Mesenchymal stem cell (in vitro differentiated cells and primary cell): ENCODE results near the gene ZFAND2A.
"Not testable (repeated sequence)": the region's sequence is repeated elsewhere in the genome, so short reads cannot be mapped to it uniquely, and the experiment has no call there.

Source experiments
- DNase-seq: peaks from one replicate; pipeline ENCODE4 v3.0.0-alpha.2; 2013
- H2AFZ ChIP-seq: one replicate; pipeline ENCODE4 v1.6.1; 2013; ENCODE audit warnings: low read depth, mild to moderate bottlenecking, control low read depth, inconsistent platforms, low read length, moderate library complexity
- H2AK5ac ChIP-seq: 2 replicates; pipeline ENCODE4 v1.6.1; 2013; ENCODE audit warnings: low read length, moderate library complexity, mild to moderate bottlenecking, inconsistent platforms; ENCODE audit not compliant: severe bottlenecking
- H2BK120ac ChIP-seq: one replicate; pipeline ENCODE4 v1.6.1; 2013; ENCODE audit warnings: low read depth, mild to moderate bottlenecking, inconsistent platforms, low read length, moderate library complexity
- H2BK12ac ChIP-seq, 2 experiments: one replicate each; pipeline ENCODE4 v1.6.1; 2013; ENCODE audit warnings: inconsistent platforms in 2 of 2, low read length in 2 of 2, mild to moderate bottlenecking in 2 of 2, moderate library complexity in 2 of 2, control low read depth in 1 of 2
- H2BK15ac ChIP-seq: one replicate; pipeline ENCODE4 v1.6.1; 2013; ENCODE audit warnings: mild to moderate bottlenecking, low read depth, inconsistent platforms; ENCODE audit not compliant: poor library complexity, severe bottlenecking
- H2BK5ac ChIP-seq: 2 replicates; pipeline ENCODE4 v1.6.1; 2013; ENCODE audit warnings: low read depth, mild to moderate bottlenecking, low read length, control low read depth, inconsistent platforms; ENCODE audit not compliant: poor library complexity, severe bottlenecking
- H3K14ac ChIP-seq, 2 experiments: one replicate each; pipeline ENCODE4 v1.6.1; 2013; ENCODE audit warnings: inconsistent platforms in 2 of 2, low read length in 2 of 2, control low read depth in 1 of 2, mild to moderate bottlenecking in 1 of 2, moderate library complexity in 1 of 2
- H3K18ac ChIP-seq, 2 experiments: one replicate each; pipeline ENCODE4 v1.6.1; 2013; ENCODE audit warnings: inconsistent platforms in 2 of 2, low read length in 2 of 2, control low read depth in 1 of 2, low read depth in 1 of 2, mild to moderate bottlenecking in 1 of 2
- H3K23ac ChIP-seq, 2 experiments: one replicate each; pipeline ENCODE4 v1.6.1; 2013; ENCODE audit warnings: inconsistent platforms in 2 of 2, low read length in 2 of 2, mild to moderate bottlenecking in 2 of 2, moderate library complexity in 2 of 2, control low read depth in 1 of 2
- H3K27ac ChIP-seq: 2 replicates; pipeline ENCODE4 v1.5.1; 2013; ENCODE audit warnings: mild to moderate bottlenecking, moderate library complexity, low read length, control low read depth, inconsistent platforms; ENCODE audit not compliant: poor library complexity, severe bottlenecking
- H3K27me3 ChIP-seq, 2 experiments: 2 replicates each; pipeline versions ENCODE4 v1.6.1 to v1.7.0; 2013; ENCODE audit warnings: low read length in 2 of 2, mild to moderate bottlenecking in 2 of 2, moderate library complexity in 2 of 2, control low read depth in 1 of 2, inconsistent platforms in 1 of 2; ENCODE audit not compliant: control insufficient read depth in 1 of 2, insufficient read depth in 1 of 2
- H3K36me3 ChIP-seq, 2 experiments: 2 replicates each; pipeline versions ENCODE4 v1.6.1 to v1.7.0; 2013; ENCODE audit warnings: low read length in 2 of 2, control low read depth in 1 of 2, inconsistent platforms in 1 of 2, low read depth in 1 of 2, mild to moderate bottlenecking in 1 of 2; ENCODE audit not compliant: insufficient read depth in 2 of 2, control insufficient read depth in 1 of 2
- H3K4ac ChIP-seq, 2 experiments: one replicate each; pipeline ENCODE4 v1.6.1; 2013; ENCODE audit warnings: inconsistent platforms in 2 of 2, low read length in 2 of 2, mild to moderate bottlenecking in 2 of 2, moderate library complexity in 2 of 2, control low read depth in 1 of 2, low read depth in 1 of 2
- H3K4me1 ChIP-seq: 2 replicates; pipeline ENCODE4 v1.6.1; 2013; ENCODE audit warnings: low read depth, low read length, control low read depth; ENCODE audit not compliant: control insufficient read depth, insufficient read depth
- H3K4me2 ChIP-seq: 2 replicates; pipeline ENCODE4 v1.6.1; 2013; ENCODE audit warnings: low read length, mild to moderate bottlenecking, inconsistent platforms; ENCODE audit not compliant: poor library complexity, severe bottlenecking
- H3K4me3 ChIP-seq, 2 experiments: 2 replicates each; pipeline versions ENCODE4 v1.5.1 to v1.7.0; 2013; ENCODE audit warnings: low read length in 2 of 2, mild to moderate bottlenecking in 2 of 2, control low read depth in 1 of 2, low read depth in 1 of 2; ENCODE audit not compliant: insufficient read depth in 1 of 2
- H3K79me1 ChIP-seq: replicated peaks from 2 replicates; pipeline ENCODE4 v1.6.1; 2013; ENCODE audit warnings: mild to moderate bottlenecking, control low read depth, low read length, inconsistent platforms; ENCODE audit not compliant: poor library complexity, severe bottlenecking
- H3K9ac ChIP-seq: 2 replicates; pipeline ENCODE4 v1.7.0; 2013; ENCODE audit warnings: mild to moderate bottlenecking, low read length, moderate library complexity
- H3K9me3 ChIP-seq: 2 replicates; pipeline ENCODE4 v1.7.0; 2013; ENCODE audit warnings: mild to moderate bottlenecking, low read length; ENCODE audit not compliant: control insufficient read depth
- H4K8ac ChIP-seq: one replicate; pipeline ENCODE4 v1.6.1; 2013; ENCODE audit warnings: inconsistent platforms, mild to moderate bottlenecking, low read length, moderate library complexity
- H4K91ac ChIP-seq: one replicate; pipeline ENCODE4 v1.6.1; 2013; ENCODE audit warnings: mild to moderate bottlenecking, low read length, inconsistent platforms
- WGBS: methylation state at CpG from one replicate; pipeline ENCODE4 v1.1.7; 2013; ENCODE audit warnings: mixed read lengths; 5-methylcytosine and 5-hydroxymethylcytosine counted together

The ZFAND2A gene

GRCh38 chr7:1147873-1148272 is 12.1 kb downstream of the ZFAND2A start:
- H3K9ac ChIP-seq, H2AFZ ChIP-seq, H4K91ac ChIP-seq, H2AK5ac ChIP-seq, H2BK15ac ChIP-seq, H3K4me3 ChIP-seq, H2BK5ac ChIP-seq, DNase-seq, H3K4ac ChIP-seq, H2BK120ac ChIP-seq, H3K14ac ChIP-seq, H3K4me2 ChIP-seq, H3K23ac ChIP-seq, H3K18ac ChIP-seq, H4K8ac ChIP-seq, H3K27me3 ChIP-seq, H3K9me3 ChIP-seq, H3K4me1 ChIP-seq, H2BK12ac ChIP-seq, H3K27ac ChIP-seq: not testable (repeated sequence)
- 97% methylated on average over 6 of the region's 12 CpGs for WGBS
- H3K79me1 ChIP-seq = peaks cover 21% of the 10 kb centered on the region
- H3K36me3 ChIP-seq = peaks cover 35 to 39% of the 10 kb centered on the region in 2 experiments

- peaks cover 3 to 8% of the 10 kb centered on the region in 2 experiments for H3K36me3 ChIP-seq
- H2AFZ ChIP-seq = no peak overlapping the region
- no peaks in the 10 kb centered on the region for H3K27me3 ChIP-seq
- no peak overlapping the region for H3K18ac ChIP-seq
- H3K4me1 ChIP-seq = no peaks in the 10 kb centered on the region
- no peak overlapping the region for H3K23ac ChIP-seq
- H4K91ac ChIP-seq = no peak overlapping the region
- H4K8ac ChIP-seq = no peak overlapping the region
- no peak overlapping the region for H3K4ac ChIP-seq
- H2BK12ac ChIP-seq = no peak overlapping the region
- H3K27ac ChIP-seq = no peak overlapping the region
- no peak overlapping the region for H3K4me2 ChIP-seq
- H2BK5ac ChIP-seq = no peak overlapping the region
- H3K9me3 ChIP-seq = no peaks in the 10 kb centered on the region
- WGBS = 89% methylated on average over 23 of the region's 23 CpGs
- H3K14ac ChIP-seq = no peak overlapping the region
- no peak for DNase-seq
- H2BK120ac ChIP-seq = no peak overlapping the region
- no peak overlapping the region for H2AK5ac ChIP-seq
- H3K4me3 ChIP-seq = no peak overlapping the region
- no peak overlapping the region for H2BK15ac ChIP-seq
- H3K79me1 ChIP-seq = peaks cover 1% of the 10 kb centered on the region
- no peak overlapping the region for H3K9ac ChIP-seq
Measured at GRCh38 chr7:1144269-1144771, 15.7 kb downstream of the ZFAND2A start.

- H3K18ac ChIP-seq, H3K23ac ChIP-seq, H3K4me3 ChIP-seq, H2AFZ ChIP-seq, H3K27me3 ChIP-seq, H2AK5ac ChIP-seq, H3K4me2 ChIP-seq, H2BK15ac ChIP-seq, H3K79me1 ChIP-seq, H3K9me3 ChIP-seq, H2BK12ac ChIP-seq, H2BK5ac ChIP-seq, H2BK120ac ChIP-seq, H4K91ac ChIP-seq, H3K36me3 ChIP-seq, H3K4ac ChIP-seq, H4K8ac ChIP-seq, H3K4me1 ChIP-seq, DNase-seq, H3K27ac ChIP-seq, H3K14ac ChIP-seq: not testable (repeated sequence)
- 90% methylated on average over 2 of the region's 5 CpGs for WGBS
- H3K9ac ChIP-seq = peak overlapping the region; percentile 37
Measured at GRCh38 chr7:1143031-1143430, 17.0 kb downstream of the ZFAND2A start.

GRCh38 chr7:1142051-1142635 is 17.9 kb downstream of the ZFAND2A start:
- Histone ChIP-seq H3K4me2 (no peak overlapping the region), H3K9me3 (no peaks in the 10 kb centered on the region), H2BK120ac (no peak overlapping the region), H4K8ac (no peak overlapping the region), H3K4ac (no peak overlapping the region), H2BK5ac (no peak overlapping the region), H2BK15ac (no peak overlapping the region), H2AK5ac (no peak overlapping the region), H3K18ac (no peak overlapping the region), H3K9ac (peak overlapping the region; percentile 37), H3K4me1 (peaks cover 6% of the 10 kb centered on the region), H2AFZ (no peak overlapping the region), H3K4me3 (peak overlapping the region in 1 of 2 experiments; percentile 26), H3K27ac (no peak overlapping the region), H3K23ac (no peak overlapping the region), H3K79me1 (peaks cover 7% of the 10 kb centered on the region), H3K14ac (no peak overlapping the region), H2BK12ac (no peak overlapping the region), H3K36me3 (peaks cover 0 to 4% of the 10 kb centered on the region in 2 experiments), H4K91ac (no peak overlapping the region), H3K27me3 (no peaks in the 10 kb centered on the region)
- DNase-seq = no peak
- WGBS = 70% methylated on average over 14 of the region's 14 CpGs
